AG04450 (cell line): ENCODE data around the gene LONRF2. TPM values are rescaled to one million over a fixed set of nuclear protein-coding genes. Genes with fewer than 3 reads are reported as not detected.

Source experiments
- CTCF ChIA-PET: fragments of 300-600, 350-600 bp; formaldehyde crosslinking; extraction: SDS; loops from one replicate; lab custom pipeline; 2022; ENCODE audit warnings: antibody characterized with exemption, inconsistent platforms; lab: Charles Lee
- POLR2A ChIA-PET: fragments of 350-600 bp; formaldehyde crosslinking; extraction: SDS; loops from one replicate; lab custom pipeline; 2021; ENCODE audit warnings: antibody characterized with exemption, inconsistent platforms; lab: Yijun Ruan, JAX
- DNase-seq: peaks from one replicate; pipeline ENCODE4 v3.0.0-alpha.2; 2011; ENCODE audit warnings: low read depth, low spot score
- H3K27ac ChIP-seq: one replicate; pipeline ENCODE4 v1.5.1; 2012; ENCODE audit warnings: low read depth, low read length, control low read depth
- H3K27me3 ChIP-seq: one replicate; pipeline ENCODE4 v1.6.0; 2012; ENCODE audit warnings: low read length; ENCODE audit not compliant: control insufficient read depth, insufficient read depth
- H3K4me3 ChIP-seq: 2 replicates; pipeline ENCODE4 v1.5.1; 2011; ENCODE audit warnings: mild to moderate bottlenecking, low read depth, low read length, control low read depth
- H3K9me3 ChIP-seq: 2 replicates; pipeline ENCODE4 v1.5.1; 2012; ENCODE audit warnings: low read length; ENCODE audit not compliant: control insufficient read depth, insufficient read depth
- polyA plus RNA-seq: library from polyadenylated mRNA; depleted of rRNA; stranded (reverse); fragments of >200 nt; gene quantifications from 2 replicates; pipeline ENCODE4 v1.2.3, GENCODE V29; 2011
- TF ChIP-seq, protein P1 (sequence below): IDR thresholded peaks from 2 replicates; pipeline ENCODE4 v1.5.1; 2011; ENCODE audit warnings: low read depth, low read length, control low read depth, inconsistent platforms

Gene LONRF2
- polyA plus RNA-seq, 1 experiment: 0.98 TPM

DNA sequence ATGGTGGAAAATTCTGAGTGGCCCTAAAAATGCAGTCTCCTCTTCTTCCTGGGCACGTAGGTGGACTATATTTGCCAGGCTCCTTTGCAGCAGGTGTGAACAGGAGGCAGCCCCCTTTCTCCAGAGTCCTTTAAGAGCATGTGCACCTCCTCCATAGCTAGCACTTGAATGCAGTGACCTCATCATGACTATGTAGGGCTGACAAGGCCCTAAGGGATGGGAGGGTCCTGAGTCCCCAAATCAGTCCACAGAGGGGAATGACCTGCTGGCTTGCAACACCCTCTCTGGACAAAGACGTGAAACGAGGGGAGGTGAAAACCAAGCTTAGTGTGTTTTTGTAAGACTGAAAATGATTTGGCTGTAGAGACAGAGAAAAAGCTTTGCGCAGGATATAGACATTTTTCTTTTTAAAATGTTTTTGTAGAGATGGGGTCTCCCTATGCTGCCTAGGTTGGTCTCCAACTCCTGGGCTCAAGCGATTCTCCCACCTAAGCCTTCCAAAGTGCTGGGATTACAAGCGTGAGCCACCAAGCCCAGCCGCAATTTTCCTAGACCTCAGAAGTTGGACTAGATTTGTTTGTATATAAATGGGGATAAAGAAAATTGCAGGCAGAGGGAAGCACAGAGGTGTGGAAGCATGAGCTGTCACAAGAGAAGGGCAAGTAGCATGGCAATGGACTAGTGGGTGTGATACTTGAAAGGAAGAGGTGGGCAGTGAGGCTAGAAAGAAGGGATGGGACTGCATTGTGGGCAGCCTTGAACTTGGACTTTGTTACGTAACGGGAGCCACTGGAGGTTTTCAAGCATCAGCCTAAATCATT lies 28.8 kb downstream of the LONRF2 start:
- no peak for DNase-seq
- no peak overlapping the region for H3K4me3 ChIP-seq
- H3K9me3 ChIP-seq: no peaks in the 10 kb centered on the region
- no peak overlapping the region for H3K27ac ChIP-seq
- ChIA-PET POLR2A (no interaction called here), CTCF (interaction anchor here (0.6 to 4.0 kb wide), 3 partner anchors 32 to 264 kb away, joined by 4 to 42 read pairs (median 24); no protein-coding TSS in a partner anchor)
- TF ChIP-seq, protein P1, sequence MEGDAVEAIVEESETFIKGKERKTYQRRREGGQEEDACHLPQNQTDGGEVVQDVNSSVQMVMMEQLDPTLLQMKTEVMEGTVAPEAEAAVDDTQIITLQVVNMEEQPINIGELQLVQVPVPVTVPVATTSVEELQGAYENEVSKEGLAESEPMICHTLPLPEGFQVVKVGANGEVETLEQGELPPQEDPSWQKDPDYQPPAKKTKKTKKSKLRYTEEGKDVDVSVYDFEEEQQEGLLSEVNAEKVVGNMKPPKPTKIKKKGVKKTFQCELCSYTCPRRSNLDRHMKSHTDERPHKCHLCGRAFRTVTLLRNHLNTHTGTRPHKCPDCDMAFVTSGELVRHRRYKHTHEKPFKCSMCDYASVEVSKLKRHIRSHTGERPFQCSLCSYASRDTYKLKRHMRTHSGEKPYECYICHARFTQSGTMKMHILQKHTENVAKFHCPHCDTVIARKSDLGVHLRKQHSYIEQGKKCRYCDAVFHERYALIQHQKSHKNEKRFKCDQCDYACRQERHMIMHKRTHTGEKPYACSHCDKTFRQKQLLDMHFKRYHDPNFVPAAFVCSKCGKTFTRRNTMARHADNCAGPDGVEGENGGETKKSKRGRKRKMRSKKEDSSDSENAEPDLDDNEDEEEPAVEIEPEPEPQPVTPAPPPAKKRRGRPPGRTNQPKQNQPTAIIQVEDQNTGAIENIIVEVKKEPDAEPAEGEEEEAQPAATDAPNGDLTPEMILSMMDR: no peak
- H3K27me3 ChIP-seq: no peaks in the 10 kb centered on the region

DNA sequence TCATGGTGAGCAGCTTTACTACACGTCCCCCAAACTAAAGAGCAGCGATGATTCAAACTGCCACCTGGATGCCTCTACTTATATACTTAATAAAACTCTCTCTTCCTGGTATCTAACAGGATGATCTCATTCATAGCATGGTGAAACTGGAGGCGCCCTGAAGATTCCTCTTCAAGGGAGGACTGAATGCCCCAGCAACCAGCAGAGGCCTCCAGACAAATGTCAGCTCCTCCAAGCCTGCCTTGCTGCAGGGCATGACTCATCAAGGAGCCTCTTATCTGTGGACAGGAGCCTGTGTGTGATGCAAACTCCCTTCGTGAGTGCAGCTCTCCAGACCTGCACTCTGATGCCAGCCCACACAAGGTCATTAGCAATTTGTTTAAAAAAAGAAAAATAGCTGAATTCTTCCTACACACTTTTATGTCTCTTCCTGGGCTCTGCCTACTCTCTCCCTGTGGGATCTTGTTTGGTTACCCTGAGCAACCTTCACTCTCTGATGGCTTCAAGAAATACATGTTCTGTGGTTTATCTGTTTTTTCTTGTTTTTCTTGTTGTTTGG lies 30.2 kb downstream of the LONRF2 start:
- peak; percentile 83 for DNase-seq
- ChIA-PET CTCF (interaction anchor here (1.8 to 4.0 kb wide), 3 partner anchors 30 to 130 kb away, joined by 5 to 42 read pairs (median 24); no protein-coding TSS in a partner anchor), POLR2A (interaction anchor here (0.9 kb wide), 1 partner anchor 450 kb away, joined by 3 read pairs; no protein-coding TSS in a partner anchor)
- Histone ChIP-seq H3K27ac (peak overlapping the region; percentile 96), H3K4me3 (no peak overlapping the region), H3K9me3 (no peaks in the 10 kb centered on the region), H3K27me3 (no peaks in the 10 kb centered on the region)
- TF ChIP-seq, protein P1: peak; percentile 21; the same call in 1 of the 2 replicates

DNA sequence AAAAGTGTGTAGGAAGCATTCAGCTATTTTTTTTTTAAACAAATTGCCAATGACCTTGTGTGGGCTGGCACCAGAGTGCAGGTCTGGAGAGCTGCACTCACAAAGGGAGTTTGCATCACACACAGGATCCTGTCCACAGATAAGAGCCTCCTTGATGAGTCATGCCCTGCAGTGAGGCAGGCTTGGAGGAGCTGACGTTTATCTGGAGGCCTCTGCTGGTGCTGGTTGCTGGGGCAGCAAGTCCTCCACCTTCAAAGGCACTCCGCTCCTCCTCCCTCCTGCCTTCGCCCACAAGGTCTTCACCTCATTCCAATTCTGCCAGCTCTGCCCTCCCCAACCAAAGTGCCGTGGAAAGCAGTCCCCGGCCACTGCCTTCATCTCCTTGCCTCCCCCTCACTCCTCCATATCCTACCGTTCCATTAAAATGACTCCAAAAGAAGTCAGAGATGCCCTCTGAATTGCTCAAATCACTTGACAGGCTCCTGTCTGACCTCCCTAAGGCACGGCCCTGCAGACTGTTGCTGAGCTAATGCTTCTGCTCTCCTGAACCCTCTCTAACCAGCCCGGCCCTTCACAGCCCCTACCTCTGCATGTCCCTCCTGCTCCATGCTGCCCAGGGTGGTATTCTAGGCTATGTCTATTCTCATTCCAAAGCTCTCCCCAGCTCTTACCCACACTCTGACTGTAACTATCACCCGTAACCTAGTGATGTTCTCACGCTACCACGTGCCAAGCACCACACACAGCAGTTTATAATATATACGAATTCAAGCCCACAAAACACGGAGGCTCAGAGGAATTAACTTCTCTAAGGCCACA lies 30.9 kb downstream of the LONRF2 start:
- peak; percentile 92 for DNase-seq
- peak overlapping the region; percentile 96 for H3K27ac ChIP-seq
- ChIA-PET POLR2A (no interaction called here), CTCF (interaction anchor here (0.6 to 4.0 kb wide), 5 partner anchors 17 to 734 kb away, joined by 3 to 42 read pairs (median 5); no protein-coding TSS in a partner anchor)
- TF ChIP-seq, protein P1: no peak
- H3K27me3 ChIP-seq: no peaks in the 10 kb centered on the region
- no peak overlapping the region for H3K4me3 ChIP-seq
- no peaks in the 10 kb centered on the region for H3K9me3 ChIP-seq

DNA sequence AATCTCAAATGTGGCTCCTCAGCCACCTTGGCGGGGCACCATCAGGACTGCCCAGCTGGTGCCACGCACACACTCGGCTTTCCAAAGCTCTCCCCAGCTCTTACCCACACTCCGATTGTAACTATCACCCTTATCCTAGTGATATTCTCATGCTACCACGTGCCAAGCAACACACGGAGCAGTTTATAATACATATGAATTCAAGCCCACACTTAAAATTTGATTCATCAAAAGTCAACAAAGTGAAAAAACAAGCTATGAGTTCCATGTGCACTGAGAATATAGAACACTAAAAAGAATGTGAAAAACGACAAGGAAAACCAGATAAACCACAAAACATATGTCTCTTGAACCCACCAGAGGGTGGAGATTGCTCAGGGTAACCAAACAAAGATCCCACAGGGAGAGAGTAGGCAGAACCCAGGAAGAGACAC lies 31.6 kb downstream of the LONRF2 start:
- TF ChIP-seq, protein P1: no peak
- Histone ChIP-seq H3K9me3 (no peaks in the 10 kb centered on the region), H3K4me3 (no peak overlapping the region), H3K27ac (peak overlapping the region; percentile 96), H3K27me3 (no peaks in the 10 kb centered on the region)
- ChIA-PET CTCF (interaction anchor here (0.6 to 4.0 kb wide), 6 partner anchors 15 to 733 kb away, joined by 3 to 42 read pairs (median 5); no protein-coding TSS in a partner anchor), POLR2A (no interaction called here)
- DNase-seq: no peak
